Measurements from ENCODE around the gene LBX2. TPM values are rescaled to one million over a fixed set of nuclear protein-coding genes. Genes with fewer than 3 reads are reported as not detected.

The LBX2 gene
- total RNA-seq, 3 donors from 2014 or later, result 0.22 to 0.24 TPM; not detected in 1

DNA sequence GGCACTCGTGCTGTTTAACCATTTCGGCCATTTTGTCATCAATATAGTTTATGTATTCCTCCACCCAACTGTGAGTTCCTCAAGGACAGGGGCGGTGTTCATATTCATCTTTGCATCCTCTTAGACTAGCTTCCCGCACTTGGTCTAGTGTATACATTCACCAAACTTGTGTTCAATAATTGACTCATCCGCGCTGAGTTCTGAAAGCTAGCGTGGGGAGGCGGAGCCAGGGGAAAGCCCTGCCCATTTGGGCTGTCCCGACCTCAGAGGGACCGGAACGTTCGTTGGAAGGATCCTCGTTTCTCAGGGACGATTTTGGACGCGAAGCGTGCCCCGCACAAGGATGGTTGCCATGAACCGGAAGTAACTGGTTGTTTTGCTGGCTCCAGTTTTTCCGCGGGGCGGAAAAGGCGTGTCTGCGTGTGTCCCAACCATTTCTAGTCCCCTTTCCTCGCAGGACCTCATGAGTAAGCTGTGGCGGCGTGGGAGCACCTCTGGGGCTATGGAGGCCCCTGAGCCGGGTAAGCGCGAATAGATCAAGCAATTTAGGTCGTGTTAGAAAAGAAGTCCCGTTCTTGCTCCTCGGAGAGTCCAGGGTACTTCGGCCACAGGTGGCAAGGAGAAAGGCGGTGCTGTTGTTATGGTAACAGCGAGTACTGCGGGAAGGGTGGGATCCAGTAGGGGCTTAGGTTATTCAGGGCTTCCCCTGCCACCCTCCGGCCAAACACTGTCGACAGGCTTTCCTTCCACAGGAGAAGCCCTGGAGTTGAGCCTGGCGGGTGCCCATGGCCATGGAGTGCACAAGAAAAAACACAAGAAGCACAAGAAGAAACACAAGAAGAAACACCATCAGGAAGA is 44.5 kb downstream of the LBX2 start, which contains the start of gene INO80B:
Gene INO80B, plus strand, starts transcription at position 434 of the 858 bp plus-strand sequence. Its CDS starts 30 bp downstream, at position 464.
- Mint-ChIP-seq H3K27me3 (ENCODE audit: low read depth) (no peaks in the 10 kb centered on the region), H3K4me1 (ENCODE audit: low read depth) (peaks cover 59% of the 10 kb centered on the region), H3K4me3 (peak within 1 kb of the TSS; percentile 100), H3K36me3 (ENCODE audit: insufficient read depth) (peaks cover 14% of the 10 kb centered on the region), H3K9me3 (no peaks in the 10 kb centered on the region)
- DNase-seq (peak; percentile 97), ATAC-seq (peak; percentile 55 to 58)

DNA sequence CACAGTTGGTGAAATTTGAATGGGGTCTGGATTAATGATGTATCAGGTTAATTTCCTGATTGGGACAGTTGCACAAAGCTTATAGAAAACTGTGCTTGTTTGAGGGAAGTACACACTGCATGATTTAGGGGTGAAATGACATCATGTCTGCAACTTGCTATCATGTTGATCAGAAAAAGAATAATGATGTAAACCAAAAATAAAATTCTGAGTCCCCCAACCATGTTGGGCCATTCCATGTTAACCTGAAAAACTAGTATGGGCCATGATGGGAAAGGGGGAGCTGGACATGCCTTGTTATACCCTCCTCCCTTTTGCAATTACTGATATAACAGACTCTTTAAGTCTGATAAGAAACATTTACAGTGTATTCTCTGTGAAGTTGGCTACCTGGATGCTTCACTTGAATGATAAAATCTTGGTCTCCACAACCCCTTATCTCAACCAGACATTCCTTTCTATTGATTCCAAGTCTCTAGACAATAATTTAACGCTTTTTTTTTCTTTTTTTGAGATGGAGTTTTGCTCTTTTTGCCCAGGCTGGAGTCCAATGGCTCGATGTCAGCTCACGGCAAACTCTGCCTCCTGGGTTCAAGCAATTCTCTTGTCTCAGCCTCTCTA is 48.7 kb downstream of the LBX2 start:
- H3K9me3 Mint-ChIP-seq, result no peaks in the 10 kb centered on the region
- H3K36me3 Mint-ChIP-seq (ENCODE audit: insufficient read depth), result peaks cover 7% of the 10 kb centered on the region
- no peaks in the 10 kb centered on the region for H3K27me3 Mint-ChIP-seq (ENCODE audit: low read depth)
- DNase-seq, result no peak
- peaks cover 25% of the 10 kb centered on the region for H3K4me1 Mint-ChIP-seq (ENCODE audit: low read depth)
- no peak overlapping the region for H3K4me3 Mint-ChIP-seq
- ATAC-seq, result no peak

DNA sequence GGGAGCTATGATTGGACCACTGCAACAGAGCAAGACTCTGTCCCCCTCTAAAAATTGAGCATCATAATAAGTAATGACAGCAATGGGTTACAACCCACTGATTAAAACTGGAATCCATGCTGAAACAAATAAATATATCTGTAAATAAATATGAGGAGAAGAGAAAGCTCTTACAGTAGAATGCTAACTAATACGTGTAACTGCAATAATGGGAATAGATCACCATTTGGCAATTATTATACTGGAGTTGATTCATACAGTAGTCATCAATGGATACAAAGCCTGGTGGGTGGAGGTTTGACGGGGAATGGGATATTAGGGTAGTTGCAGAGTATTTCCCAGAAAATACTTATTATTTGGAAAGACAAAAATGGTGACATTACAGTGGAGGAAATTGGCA is 50.6 kb downstream of the LBX2 start:
- DNase-seq (no peak), ATAC-seq (no peak)
- Mint-ChIP-seq H3K4me1 (ENCODE audit: low read depth) (peaks cover 10% of the 10 kb centered on the region), H3K9me3 (no peaks in the 10 kb centered on the region), H3K36me3 (ENCODE audit: insufficient read depth) (no peaks in the 10 kb centered on the region), H3K27me3 (ENCODE audit: low read depth) (peaks cover 10% of the 10 kb centered on the region), H3K4me3 (no peak overlapping the region)

Other genes starting within 250 kb of the LBX2 start
- 1 to 10 TPM; 1.3 to 1.5 (median 1.4) TPM for gene SLC4A5, start 156.2 kb downstream of the LBX2 start, total RNA-seq
- 10 to 100 TPM; 94.4 to 97.7 (median 97.6) TPM for gene DCTN1, start 119.3 kb downstream of the LBX2 start, total RNA-seq
- gene C2orf81, start 78.0 kb downstream of the LBX2 start, total RNA-seq, result 1 to 10 TPM; 1.3 to 1.4 (median 1.4) TPM
- gene WDR54, start 77.9 kb downstream of the LBX2 start, total RNA-seq, result 10 to 100 TPM; 29.1 to 32.1 (median 31.3) TPM
- gene RTKN, start 57.7 kb downstream of the LBX2 start, total RNA-seq, result 1 to 10 TPM in 1 of 3 donors, under 1 TPM in 2; 0.47 to 1.0 (median 0.71) TPM
- 10 to 100 TPM; 49.3 to 72.6 (median 55.8) TPM for gene INO80B, start 44.5 kb downstream of the LBX2 start, total RNA-seq
- 10 to 100 TPM; 19.3 to 21.5 (median 19.4) TPM for gene WBP1, start 41.2 kb downstream of the LBX2 start, total RNA-seq
- 100 to 1,000 TPM in 2 of 3 donors, 10 to 100 TPM in 1; 98.7 to 107 (median 103) TPM for gene MOGS, start 34.2 kb downstream of the LBX2 start, total RNA-seq
- gene MRPL53, start 26.9 kb downstream of the LBX2 start, total RNA-seq, result 100 to 1,000 TPM; 105 to 106 (median 106) TPM
- gene CCDC142, start 16.6 kb downstream of the LBX2 start, total RNA-seq, result 10 to 100 TPM; 13.7 to 17.3 (median 13.9) TPM
- gene TTC31, start 16.5 kb downstream of the LBX2 start, total RNA-seq, result 10 to 100 TPM; 22.4 to 23.8 (median 23.4) TPM
- gene PCGF1, start 8.1 kb upstream of the LBX2 start, total RNA-seq, result 10 to 100 TPM; 21.7 to 32.4 (median 28.8) TPM
- not detected for gene TLX2, start 14.8 kb upstream of the LBX2 start, total RNA-seq
- gene DQX1, start 26.6 kb upstream of the LBX2 start, total RNA-seq, result under 1 TPM; 0.28 to 0.34 (median 0.30) TPM
- 100 to 1,000 TPM; 200 to 204 (median 203) TPM for gene AUP1, start 30.1 kb upstream of the LBX2 start, total RNA-seq
- gene HTRA2, start 30.3 kb upstream of the LBX2 start, total RNA-seq, result 10 to 100 TPM; 46.2 to 54.6 (median 50.5) TPM
- 1 to 10 TPM in 1 of 3 donors, under 1 TPM in 2; 0.49 to 1.0 (median 0.99) TPM for gene LOXL3, start 54.3 kb upstream of the LBX2 start, total RNA-seq
- gene DOK1, start 55.1 kb upstream of the LBX2 start, total RNA-seq, result 10 to 100 TPM; 24.1 to 27.9 (median 25.9) TPM
- gene M1AP, start 148.7 kb upstream of the LBX2 start, total RNA-seq, result not detected
- gene SEMA4F, start 154.6 kb upstream of the LBX2 start, total RNA-seq, result 1 to 10 TPM; 5.3 to 6.4 (median 5.4) TPM